MM.1S (cell line): ENCODE results near the gene SDHA.
"Not testable (repeated sequence)": the region's sequence is repeated elsewhere in the genome, so short reads cannot be mapped to it uniquely, and the experiment has no call there.

Source experiments
- DNase-seq: peaks from one replicate; pipeline ENCODE4 v3.0.0-alpha.2; 2015
- H2AFZ ChIP-seq: fragments of 300-600 bp; sonication (generic); 2 replicates; pipeline ENCODE4 v1.6.0; 2016; ENCODE audit warnings: antibody characterized with exemption, low read length
- H3F3A ChIP-seq: fragments of 300-600 bp; sonication (generic); 2 replicates; pipeline ENCODE4 v1.6.1; 2016; ENCODE audit warnings: mild to moderate bottlenecking, antibody characterized with exemption, low read length, moderate library complexity, mixed read lengths; ENCODE audit not compliant: insufficient read depth
- H3K27ac ChIP-seq: fragments of 300-600 bp; sonication (generic); 2 replicates; pipeline ENCODE4 v1.5.1; 2016; ENCODE audit warnings: mild to moderate bottlenecking, low read length
- H3K27me3 ChIP-seq: fragments of 300-600 bp; sonication (generic); replicated peaks from 2 replicates; pipeline ENCODE4 v1.6.0; 2016; ENCODE audit warnings: low read length; ENCODE audit not compliant: insufficient read depth
- H3K36me3 ChIP-seq: fragments of 300-600 bp; sonication (generic); replicated peaks from 2 replicates; pipeline ENCODE4 v1.6.1; 2016; ENCODE audit warnings: mild to moderate bottlenecking, low read length, mixed read lengths; ENCODE audit not compliant: insufficient read depth
- H3K4me1 ChIP-seq: fragments of 300-600 bp; sonication (generic); 2 replicates; pipeline ENCODE4 v1.6.1; 2016; ENCODE audit warnings: low read length, mixed read lengths
- H3K4me2 ChIP-seq: fragments of 300-600 bp; sonication (generic); 2 replicates; pipeline ENCODE4 v1.6.0; 2016; ENCODE audit warnings: low read depth, low read length
- H3K4me3 ChIP-seq: fragments of 300-600 bp; sonication (generic); 2 replicates; pipeline ENCODE4 v1.5.1; 2016; ENCODE audit warnings: low read length, mixed read lengths
- H3K79me2 ChIP-seq: fragments of 300-600 bp; sonication (generic); 2 replicates; pipeline ENCODE4 v1.6.1; 2016; ENCODE audit warnings: mixed run types, low read length, mixed read lengths
- H3K9ac ChIP-seq: fragments of 300-600 bp; sonication (generic); 2 replicates; pipeline ENCODE4 v1.6.1; 2016; ENCODE audit warnings: low read length, mixed read lengths
- H3K9me2 ChIP-seq: fragments of 300-600 bp; sonication (generic); replicated peaks from 2 replicates; pipeline ENCODE4 v1.6.1; 2016; ENCODE audit warnings: mild to moderate bottlenecking, low read length, mixed read lengths; ENCODE audit not compliant: insufficient read depth
- H3K9me3 ChIP-seq: fragments of 300-600 bp; sonication (generic); replicated peaks from 2 replicates; pipeline ENCODE4 v1.6.1; 2016; ENCODE audit warnings: mild to moderate bottlenecking, low read length, mixed read lengths; ENCODE audit not compliant: insufficient read depth
- H4K20me1 ChIP-seq: fragments of 300-600 bp; sonication (generic); 2 replicates; pipeline ENCODE4 v1.6.1; 2016; ENCODE audit warnings: mild to moderate bottlenecking, low read length, moderate library complexity, mixed read lengths; ENCODE audit not compliant: insufficient read depth
- CTCF ChIP-seq: fragments of 300-600 bp; sonication (generic); IDR thresholded peaks from 2 replicates; pipeline ENCODE4 v1.5.1; 2016; ENCODE audit warnings: antibody characterized with exemption, low read length, mixed read lengths
- EZH2 ChIP-seq: fragments of 300-600 bp; sonication (generic); optimal IDR thresholded peaks from 2 replicates; pipeline ENCODE3; 2017; ENCODE audit warnings: low read depth, mild to moderate bottlenecking, antibody characterized with exemption, low read length, mixed read lengths
- EZH2phosphoT487 ChIP-seq: fragments of 300-600 bp; sonication (generic); IDR thresholded peaks from 2 replicates; pipeline ENCODE4 v1.6.1; 2018; ENCODE audit warnings: antibody characterized with exemption, low read length

Gene SDHA

DNA sequence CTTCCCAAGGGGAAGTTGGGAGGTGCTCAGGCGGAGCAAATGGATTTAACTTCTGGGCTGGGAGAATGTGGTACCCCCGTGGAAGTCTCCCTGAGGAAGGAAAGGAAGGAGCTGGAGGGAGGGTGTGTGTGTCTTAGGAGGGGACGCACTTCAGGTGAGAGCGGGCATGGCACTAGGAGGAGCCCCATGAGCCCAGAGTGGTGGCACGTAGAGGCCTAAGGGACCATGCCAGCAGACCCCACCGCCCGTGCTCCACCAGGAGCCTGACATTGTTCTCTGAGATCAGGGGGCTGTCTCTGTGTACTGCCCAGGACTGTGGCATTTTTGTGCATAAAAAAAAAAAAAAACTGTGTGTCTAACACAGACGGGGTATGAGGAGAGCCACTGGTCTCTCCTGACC lies 84.8 kb downstream of the SDHA start:
- Histone ChIP-seq H3K4me2 (peak overlapping the region; percentile 39; the same call in 1 of the 2 replicates), H4K20me1 (no peaks in the 10 kb centered on the region), H3K36me3 (peaks cover 9% of the 10 kb centered on the region; the same call in 1 of the 2 replicates), H3K27me3 (no peaks in the 10 kb centered on the region), H3K9ac (no peak overlapping the region), H3K27ac (peak overlapping the region; percentile 61; the same call in 1 of the 2 replicates), H3K9me3 (no peaks in the 10 kb centered on the region), H3F3A (peaks cover 26% of the 10 kb centered on the region), H3K9me2 (no peaks in the 10 kb centered on the region), H3K4me1 (peaks cover 24% of the 10 kb centered on the region), H2AFZ (no peak overlapping the region), H3K4me3 (no peak overlapping the region), H3K79me2 (peaks cover 43% of the 10 kb centered on the region)
- TF ChIP-seq EZH2phosphoT487 (no peak), CTCF (no peak), EZH2 (no peak)
- no peak for DNase-seq

- H3K36me3 ChIP-seq, H3K4me3 ChIP-seq, H3K9ac ChIP-seq, H2AFZ ChIP-seq, H3K27ac ChIP-seq, H3K27me3 ChIP-seq, DNase-seq, H3K4me2 ChIP-seq, H4K20me1 ChIP-seq, H3K9me2 ChIP-seq, H3K9me3 ChIP-seq: not testable (repeated sequence)
- peaks cover 26% of the 10 kb centered on the region for H3F3A ChIP-seq
- peaks cover 50% of the 10 kb centered on the region for H3K79me2 ChIP-seq
- H3K4me1 ChIP-seq = peaks cover 24% of the 10 kb centered on the region
Observed at GRCh38 chr5:303741-304140, 85.6 kb downstream of the SDHA start.

DNA sequence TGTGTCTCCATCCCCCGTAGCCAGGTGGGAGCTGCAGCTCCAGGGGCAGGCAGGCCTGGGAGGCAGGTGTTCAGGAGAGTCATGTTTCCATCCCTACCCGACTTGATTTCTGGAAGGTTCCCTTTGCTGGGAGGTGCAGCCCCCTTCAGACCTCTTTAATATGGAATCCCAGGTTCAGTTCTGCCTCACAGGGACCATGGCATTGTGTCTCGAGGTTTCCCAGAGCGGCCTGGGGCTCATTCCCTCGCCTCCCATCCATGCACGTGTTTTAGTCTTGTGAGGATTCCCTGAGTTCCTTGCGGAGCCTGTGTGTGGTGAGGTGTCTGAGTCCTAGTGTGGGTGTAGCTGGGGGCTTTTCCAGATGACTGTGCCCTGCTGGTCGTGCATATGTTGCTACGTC lies 86.9 kb downstream of the SDHA start:
- no peak for DNase-seq
- H3K9me2 ChIP-seq = no peaks in the 10 kb centered on the region
- H3K27ac ChIP-seq = no peak overlapping the region
- no peak overlapping the region for H3K4me3 ChIP-seq
- H4K20me1 ChIP-seq = no peaks in the 10 kb centered on the region
- no peaks in the 10 kb centered on the region for H3K27me3 ChIP-seq
- peaks cover 24% of the 10 kb centered on the region for H3K4me1 ChIP-seq
- H3K9ac ChIP-seq = no peak overlapping the region
- H3F3A ChIP-seq = peaks cover 26% of the 10 kb centered on the region
- H3K36me3 ChIP-seq = peaks cover 9% of the 10 kb centered on the region; the same call in 1 of the 2 replicates
- no peak for TF ChIP-seq EZH2
- TF ChIP-seq EZH2phosphoT487 = no peak
- no peak for TF ChIP-seq CTCF
- H3K9me3 ChIP-seq = no peaks in the 10 kb centered on the region
- no peak overlapping the region for H2AFZ ChIP-seq
- no peak overlapping the region for H3K4me2 ChIP-seq
- peaks cover 56% of the 10 kb centered on the region for H3K79me2 ChIP-seq

GRCh38 chr5:305459-305858 lies 87.3 kb downstream of the SDHA start:
- Histone ChIP-seq H2AFZ (no peak overlapping the region), H3K27me3 (no peaks in the 10 kb centered on the region), H3F3A (peaks cover 26% of the 10 kb centered on the region), H3K4me1 (peaks cover 24% of the 10 kb centered on the region), H3K79me2 (peaks cover 61% of the 10 kb centered on the region), H3K9me3 (no peaks in the 10 kb centered on the region), H3K27ac (no peak overlapping the region), H3K4me2 (no peak overlapping the region), H3K9ac (no peak overlapping the region), H3K9me2 (no peaks in the 10 kb centered on the region), H3K4me3 (no peak overlapping the region), H3K36me3 (peaks cover 9% of the 10 kb centered on the region; the same call in 1 of the 2 replicates), H4K20me1 (no peaks in the 10 kb centered on the region)
- TF ChIP-seq EZH2phosphoT487 (no peak), EZH2 (no peak), CTCF (no peak)
- no peak for DNase-seq
